ENCODE measurements around the gene DDX17. TPM values are rescaled to one million over a fixed set of nuclear protein-coding genes. Genes with fewer than 3 reads are reported as not detected.

DDX17 gene
- total and polyA plus RNA-seq, 2 experiments from 2014 or later: 88.0 to 603 TPM

- TF ChIP-seq ZNF462 (CRISPR knock-in tag; IDR thresholded peaks at IDR 0.05) (no peak), ETS1 (IDR thresholded peaks at IDR 0.05) (no peak), STAT1 (IDR thresholded peaks at IDR 0.05; ENCODE audit: unreplicated experiment) (no peak), REST (IDR thresholded peaks at IDR 0.05; ENCODE audit: unreplicated experiment) (no peak)
These were observed 25.3 kb upstream of the DDX17 start (continued) for GRCh38 chr22:38531251-38531938.

All from GM23338 (cell line).